Measurements from ENCODE around the gene SLIT3.
"Not testable (repeated sequence)": the region's sequence is repeated elsewhere in the genome, so short reads cannot be mapped to it uniquely, and the experiment has no call there.

- TF ChIP-seq CTCF (IDR thresholded peaks at IDR 0.05 in 2 of 3, conservative IDR thresholded peaks at IDR 0.05 in 1 of 3; ENCODE audit: control insufficient read depth in 2 of 3, extremely low read depth in 1 of 3, insufficient read depth in 1 of 3, low read depth in 3 of 3, low read length in 3 of 3); JUND (IDR thresholded peaks at IDR 0.05; ENCODE audit: low read depth, low read length); RELA (IDR thresholded peaks at IDR 0.05; ENCODE audit: borderline replicate concordance, partially characterized antibody); WRNIP1 (IDR thresholded peaks at IDR 0.05; ENCODE audit: borderline replicate concordance, low read depth, low read length); EED (IDR thresholded peaks at IDR 0.05; ENCODE audit: low read depth); CBX5 (IDR thresholded peaks at IDR 0.05; ENCODE audit: low read depth); CHD2 (IDR thresholded peaks at IDR 0.05; ENCODE audit: borderline replicate concordance, low read depth, low read length); TAF1 (IDR thresholded peaks at IDR 0.05; ENCODE audit: borderline replicate concordance, low read depth, low read length); YY1 (IDR thresholded peaks at IDR 0.05; ENCODE audit: low read depth, low read length): not testable (repeated sequence)
- TF ChIP-seq, protein P1, sequence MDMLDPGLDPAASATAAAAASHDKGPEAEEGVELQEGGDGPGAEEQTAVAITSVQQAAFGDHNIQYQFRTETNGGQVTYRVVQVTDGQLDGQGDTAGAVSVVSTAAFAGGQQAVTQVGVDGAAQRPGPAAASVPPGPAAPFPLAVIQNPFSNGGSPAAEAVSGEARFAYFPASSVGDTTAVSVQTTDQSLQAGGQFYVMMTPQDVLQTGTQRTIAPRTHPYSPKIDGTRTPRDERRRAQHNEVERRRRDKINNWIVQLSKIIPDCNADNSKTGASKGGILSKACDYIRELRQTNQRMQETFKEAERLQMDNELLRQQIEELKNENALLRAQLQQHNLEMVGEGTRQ (IDR thresholded peaks at IDR 0.05; ENCODE audit: borderline replicate concordance, low read depth, low read length) = not testable (repeated sequence)
Measured at GRCh38 chr5:168742311-168742710, 558.6 kb downstream of the SLIT3 start.
